Mucosa of descending colon (tissue), 3 donors: ENCODE results near the gene ATIC. TPM values are rescaled to one million over a fixed set of nuclear protein-coding genes. Genes with fewer than 3 reads are reported as not detected.

Experiments used
- ATAC-seq: fragments of 200-7000 bp; cut with Tn5 transposase; one replicate; pipeline ENCODE4 v1.9.1; 2020; ENCODE audit warnings: mild to moderate bottlenecking, moderate library complexity
- DNase-seq, 3 donors: peaks; one replicate each; pipeline ENCODE4 v3.0.0-alpha.2; 2020
- H3K36me3 ChIP-seq: fragments of 200-600 bp; one replicate; pipeline ENCODE4 v1.8.0; 2021; ENCODE audit warnings: low read depth, mild to moderate bottlenecking
- H3K4me1 ChIP-seq: fragments of 200-600 bp; one replicate; pipeline ENCODE4 v1.8.0; 2021; ENCODE audit warnings: low read depth, mild to moderate bottlenecking
- H3K4me3 ChIP-seq: fragments of 200-600 bp; one replicate; pipeline ENCODE4 v1.8.0; 2021; ENCODE audit warnings: mild to moderate bottlenecking
- H3K9me3 ChIP-seq: fragments of 200-600 bp; one replicate; pipeline ENCODE4 v1.8.0; 2021; ENCODE audit warnings: mild to moderate bottlenecking
- intact Hi-C, 2 donors: fragments of 100-400 bp; cut with DNase I in 1 of 2; cut with micrococcal nuclease in 1 of 2; formaldehyde crosslinking; loops; one replicate each; pipeline versions ENCODE4 v1.11.0 to v1.11.1; 2022; cut with DNase I, micrococcal nuclease
- total RNA-seq, 3 donors: library from RNA; stranded (reverse); fragmentation: NEBNext Ultra II Directional in 2 of 3; extraction: Animal tissue kit (Norgen Biotek cat#: 25700) in 2 of 3; gene quantifications; one replicate each; pipeline versions ENCODE4 v1.2.1 to v1.2.4, GENCODE V29; 2021 to 2023
- TF ChIP-seq, protein P1 (sequence below): fragments of 200-600 bp; IDR thresholded peaks from one replicate; pipeline ENCODE4 v1.8.0; 2022; ENCODE audit warnings: antibody characterized with exemption, mild to moderate bottlenecking
- donor health status: DM: no; HTN: no; CAD: no; lungs with moderate emphysema.
- donor health status: DM: no; HTN: no; CAD: no.
- donor health status: DM: no; HTN: yes; CAD: no.

Gene ATIC
- total RNA-seq, 3 donors from 2014 or later: 73.8 to 91.2 (median 76.6) TPM

DNA sequence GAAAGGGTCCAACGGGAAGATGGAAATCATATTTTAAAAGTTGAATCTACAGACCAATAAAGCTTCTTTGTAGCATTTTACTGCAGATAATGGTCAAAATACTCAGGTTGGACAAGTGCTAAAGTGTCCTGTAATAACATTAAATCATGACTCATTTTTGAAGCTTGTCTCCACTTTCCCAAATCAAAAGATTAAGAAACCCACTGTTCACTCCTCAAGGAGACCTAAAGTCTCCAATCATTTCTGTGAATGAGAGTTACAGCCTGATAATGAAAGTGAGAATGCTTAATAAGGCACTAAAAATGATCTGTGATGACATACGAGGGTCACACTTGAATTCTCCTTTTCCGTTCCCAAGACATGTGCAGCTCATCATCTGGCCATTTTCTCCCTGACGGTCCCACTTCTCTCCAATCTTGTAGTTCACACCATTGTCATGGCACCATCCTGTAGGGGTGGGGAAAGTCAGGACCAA is 53.4 kb downstream of the ATIC start:
- H3K4me1 ChIP-seq: no peaks in the 10 kb centered on the region
- ATAC-seq (no peak), DNase-seq (no peak)
- no peak overlapping the region for H3K4me3 ChIP-seq
- intact Hi-C loops: no loop called here
- TF ChIP-seq, protein P1, sequence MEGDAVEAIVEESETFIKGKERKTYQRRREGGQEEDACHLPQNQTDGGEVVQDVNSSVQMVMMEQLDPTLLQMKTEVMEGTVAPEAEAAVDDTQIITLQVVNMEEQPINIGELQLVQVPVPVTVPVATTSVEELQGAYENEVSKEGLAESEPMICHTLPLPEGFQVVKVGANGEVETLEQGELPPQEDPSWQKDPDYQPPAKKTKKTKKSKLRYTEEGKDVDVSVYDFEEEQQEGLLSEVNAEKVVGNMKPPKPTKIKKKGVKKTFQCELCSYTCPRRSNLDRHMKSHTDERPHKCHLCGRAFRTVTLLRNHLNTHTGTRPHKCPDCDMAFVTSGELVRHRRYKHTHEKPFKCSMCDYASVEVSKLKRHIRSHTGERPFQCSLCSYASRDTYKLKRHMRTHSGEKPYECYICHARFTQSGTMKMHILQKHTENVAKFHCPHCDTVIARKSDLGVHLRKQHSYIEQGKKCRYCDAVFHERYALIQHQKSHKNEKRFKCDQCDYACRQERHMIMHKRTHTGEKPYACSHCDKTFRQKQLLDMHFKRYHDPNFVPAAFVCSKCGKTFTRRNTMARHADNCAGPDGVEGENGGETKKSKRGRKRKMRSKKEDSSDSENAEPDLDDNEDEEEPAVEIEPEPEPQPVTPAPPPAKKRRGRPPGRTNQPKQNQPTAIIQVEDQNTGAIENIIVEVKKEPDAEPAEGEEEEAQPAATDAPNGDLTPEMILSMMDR: no peak
- no peaks in the 10 kb centered on the region for H3K9me3 ChIP-seq
- H3K36me3 ChIP-seq: no peaks in the 10 kb centered on the region

DNA sequence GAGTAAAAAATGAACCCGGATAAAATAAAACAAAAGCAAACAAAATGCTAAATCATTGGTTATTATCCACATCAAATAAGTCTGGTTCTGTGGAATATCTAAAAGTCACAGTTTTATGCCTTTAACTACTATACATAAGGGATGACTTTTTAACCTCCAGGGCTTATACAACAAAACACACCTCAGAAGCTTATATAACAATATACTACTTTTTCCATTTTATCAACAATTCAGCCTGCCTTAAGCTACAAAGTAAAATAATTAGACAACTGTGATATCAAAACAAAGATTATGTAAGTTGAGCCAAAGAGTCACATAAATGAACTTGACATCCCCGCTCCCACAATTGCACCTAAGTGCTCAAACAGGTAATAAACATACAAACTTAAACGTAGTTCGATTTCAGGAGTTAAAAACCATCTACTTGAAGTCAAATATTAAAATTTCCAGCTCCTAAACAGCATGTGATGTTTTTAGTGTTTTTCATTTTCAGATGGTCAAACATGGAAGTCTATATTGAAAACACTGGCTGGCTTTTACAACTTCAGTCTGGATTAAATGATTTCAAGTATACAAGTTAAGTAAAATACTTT is 54.7 kb downstream of the ATIC start:
- H3K36me3 ChIP-seq: no peaks in the 10 kb centered on the region

DNA sequence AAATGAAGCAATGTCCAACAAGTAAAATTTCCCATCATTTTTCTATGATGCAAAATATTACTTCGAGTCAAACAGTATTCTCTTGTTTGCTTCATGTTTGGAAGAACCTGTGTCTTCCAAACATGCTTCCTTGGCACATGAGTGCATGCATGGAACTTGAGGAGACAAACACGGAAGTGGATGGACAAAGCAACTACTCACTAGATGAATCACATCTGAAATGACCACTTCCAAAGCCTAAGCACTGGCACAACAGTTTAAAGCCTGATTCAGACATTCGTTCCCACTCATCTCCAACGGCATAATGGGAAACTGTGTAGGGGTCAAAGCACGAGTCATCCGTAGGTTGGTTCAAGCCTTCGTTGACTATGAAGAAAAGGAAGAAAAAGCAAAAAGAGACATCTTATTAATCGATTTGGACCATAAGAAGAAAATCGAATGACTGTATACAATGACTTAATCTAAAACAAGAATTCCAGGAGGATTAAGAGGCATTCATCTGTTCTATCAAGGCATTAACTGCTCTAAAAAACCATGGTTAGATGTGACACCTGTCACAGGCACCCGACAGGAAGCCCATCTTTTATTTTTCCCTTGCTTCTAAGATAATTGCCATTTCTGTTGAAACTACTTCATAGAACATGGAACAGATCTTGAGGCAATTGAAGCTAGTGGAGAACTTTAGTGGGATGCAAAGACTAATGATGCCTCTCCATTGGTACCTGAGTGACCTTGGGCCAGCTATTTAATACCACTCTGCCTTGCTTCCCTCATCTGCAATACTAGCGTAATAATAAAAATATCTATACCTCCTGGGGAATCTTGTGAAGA is 56.0 kb downstream of the ATIC start:
- H3K9me3 ChIP-seq: no peaks in the 10 kb centered on the region
- TF ChIP-seq, protein P1: no peak
- intact Hi-C loops: no loop called here
- no peak overlapping the region for H3K4me3 ChIP-seq
- no peaks in the 10 kb centered on the region for H3K4me1 ChIP-seq
- H3K36me3 ChIP-seq: no peaks in the 10 kb centered on the region
- no peak for ATAC-seq
- DNase-seq: no peak

More for the DNA sequence above, 54.7 kb downstream of the ATIC start:
- TF ChIP-seq, protein P1: no peak
- H3K4me1 ChIP-seq: no peaks in the 10 kb centered on the region
- H3K9me3 ChIP-seq: no peaks in the 10 kb centered on the region
- ATAC-seq (no peak), DNase-seq (no peak)
- intact Hi-C loops: no loop called here
- no peak overlapping the region for H3K4me3 ChIP-seq

DNA sequence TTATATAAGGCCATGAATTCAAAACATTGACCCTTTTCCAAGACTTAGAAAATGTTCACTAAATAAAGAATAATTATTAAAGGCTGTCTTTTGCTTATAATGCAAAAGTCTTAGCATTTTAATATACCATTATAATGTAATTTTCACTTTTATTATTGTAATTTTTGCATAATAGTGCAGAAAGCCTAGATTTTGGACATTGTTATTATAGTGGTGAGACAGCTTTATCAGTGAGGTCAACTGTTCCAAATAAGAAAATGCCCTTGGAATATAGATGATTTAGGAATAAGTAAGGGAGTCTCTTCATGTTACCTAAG is 56.6 kb downstream of the ATIC start:
- ATAC-seq: no peak
- Histone ChIP-seq H3K36me3 (no peaks in the 10 kb centered on the region), H3K4me1 (no peaks in the 10 kb centered on the region), H3K4me3 (no peak overlapping the region), H3K9me3 (no peaks in the 10 kb centered on the region)
- TF ChIP-seq, protein P1: no peak
- no peak for DNase-seq
- intact Hi-C loops: no loop called here

DNA sequence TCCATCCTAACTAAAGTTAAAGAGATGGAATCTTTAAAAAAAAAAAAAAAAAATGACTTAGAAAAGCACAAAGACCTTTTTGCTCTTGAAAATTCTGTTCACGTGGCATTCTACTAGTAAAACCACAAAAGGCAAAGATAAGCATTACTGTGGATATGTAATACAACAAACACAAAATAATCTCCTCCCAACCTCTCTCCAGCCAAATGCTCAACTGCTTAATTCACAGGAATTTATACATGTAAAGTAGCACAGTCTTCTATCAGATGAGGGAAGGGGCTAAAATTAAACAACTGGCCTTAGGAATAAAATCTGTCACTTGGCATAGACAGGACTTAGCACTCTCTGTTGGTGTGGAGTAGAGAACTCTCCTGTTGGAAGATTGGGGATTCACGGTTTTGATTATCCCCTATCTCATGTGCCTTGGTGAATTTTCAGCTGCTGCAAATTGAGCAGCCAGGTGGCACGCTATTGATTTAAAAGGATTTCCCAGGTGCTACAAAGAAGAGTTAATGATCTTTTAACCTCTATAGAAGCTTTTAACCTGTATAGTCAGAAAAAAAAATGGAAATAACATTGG is 57.4 kb downstream of the ATIC start:
- no peaks in the 10 kb centered on the region for H3K36me3 ChIP-seq
- intact Hi-C loops: no loop called here

More for the DNA sequence above, 57.4 kb downstream of the ATIC start:
- DNase-seq (no peak), ATAC-seq (no peak)
- Histone ChIP-seq H3K4me3 (no peak overlapping the region), H3K9me3 (no peaks in the 10 kb centered on the region), H3K4me1 (no peaks in the 10 kb centered on the region)
- TF ChIP-seq, protein P1: no peak
